ENCODE results near the gene CHAF1A.

Gene CHAF1A

GRCh38 chr19:4366666-4367335 is 35.6 kb upstream of the CHAF1A start:
- Histone ChIP-seq H3K36me3 (ENCODE audit: control insufficient read depth, insufficient read depth, low read length) (peaks cover 40% of the 10 kb centered on the region), H3K9me3 (ENCODE audit: control insufficient read depth, low read length) (no peaks in the 10 kb centered on the region), H3K27ac (ENCODE audit: insufficient read depth, low read length, poor library complexity, severe bottlenecking) (no peak overlapping the region), H3K4me1 (ENCODE audit: control insufficient read depth, insufficient read depth, low read length, poor library complexity, severe bottlenecking) (peaks cover 31% of the 10 kb centered on the region), H3K27me3 (replicated peaks; ENCODE audit: control insufficient read depth, insufficient read depth, low read length, poor library complexity, severe bottlenecking) (no peaks in the 10 kb centered on the region), H3K4me3 (ENCODE audit: insufficient read depth, low read depth, low read length, poor library complexity, severe bottlenecking) (no peak overlapping the region)
- no peak for DNase-seq

GRCh38 chr19:4367336-4367723 is 35.1 kb upstream of the CHAF1A start:
- no peak for DNase-seq
- Histone ChIP-seq H3K4me1 (ENCODE audit: control insufficient read depth, insufficient read depth, low read length, poor library complexity, severe bottlenecking) (peaks cover 34% of the 10 kb centered on the region), H3K9me3 (ENCODE audit: control insufficient read depth, low read length) (no peaks in the 10 kb centered on the region), H3K27me3 (replicated peaks; ENCODE audit: control insufficient read depth, insufficient read depth, low read length, poor library complexity, severe bottlenecking) (no peaks in the 10 kb centered on the region), H3K36me3 (ENCODE audit: control insufficient read depth, insufficient read depth, low read length) (peaks cover 38% of the 10 kb centered on the region), H3K4me3 (ENCODE audit: insufficient read depth, low read depth, low read length, poor library complexity, severe bottlenecking) (no peak overlapping the region), H3K27ac (ENCODE audit: insufficient read depth, low read length, poor library complexity, severe bottlenecking) (no peak overlapping the region)

- H3K4me1 ChIP-seq (ENCODE audit: control insufficient read depth, insufficient read depth, low read length, poor library complexity, severe bottlenecking), result peaks cover 38% of the 10 kb centered on the region
These were observed 34.7 kb upstream of the CHAF1A start for GRCh38 chr19:4367781-4368127.

GRCh38 chr19:4368128-4368820 is 34.2 kb upstream of the CHAF1A start:
- no peak for DNase-seq
- Histone ChIP-seq H3K36me3 (ENCODE audit: control insufficient read depth, insufficient read depth, low read length) (peaks cover 29% of the 10 kb centered on the region), H3K4me3 (ENCODE audit: insufficient read depth, low read depth, low read length, poor library complexity, severe bottlenecking) (no peak overlapping the region), H3K27ac (ENCODE audit: insufficient read depth, low read length, poor library complexity, severe bottlenecking) (peak overlapping the region; percentile 79), H3K4me1 (ENCODE audit: control insufficient read depth, insufficient read depth, low read length, poor library complexity, severe bottlenecking) (peaks cover 41% of the 10 kb centered on the region), H3K9me3 (ENCODE audit: control insufficient read depth, low read length) (no peaks in the 10 kb centered on the region), H3K27me3 (replicated peaks; ENCODE audit: control insufficient read depth, insufficient read depth, low read length, poor library complexity, severe bottlenecking) (no peaks in the 10 kb centered on the region)

More at GRCh38 chr19:4367781-4368127, 34.7 kb upstream of the CHAF1A start:
- H3K36me3 ChIP-seq (ENCODE audit: control insufficient read depth, insufficient read depth, low read length), result peaks cover 34% of the 10 kb centered on the region
- peak overlapping the region; percentile 79 for H3K27ac ChIP-seq (ENCODE audit: insufficient read depth, low read length, poor library complexity, severe bottlenecking)
- H3K4me3 ChIP-seq (ENCODE audit: insufficient read depth, low read depth, low read length, poor library complexity, severe bottlenecking), result no peak overlapping the region
- DNase-seq, result no peak
- H3K27me3 ChIP-seq (replicated peaks; ENCODE audit: control insufficient read depth, insufficient read depth, low read length, poor library complexity, severe bottlenecking), result no peaks in the 10 kb centered on the region
- H3K9me3 ChIP-seq (ENCODE audit: control insufficient read depth, low read length), result no peaks in the 10 kb centered on the region

GRCh38 chr19:4369109-4369887 is 33.1 kb upstream of the CHAF1A start:
- peak; percentile 65 to 71 (median 68) for DNase-seq
- peaks cover 19% of the 10 kb centered on the region for H3K36me3 ChIP-seq (ENCODE audit: control insufficient read depth, insufficient read depth, low read length)
- no peaks in the 10 kb centered on the region for H3K27me3 ChIP-seq (replicated peaks; ENCODE audit: control insufficient read depth, insufficient read depth, low read length, poor library complexity, severe bottlenecking)
- H3K4me1 ChIP-seq (ENCODE audit: control insufficient read depth, insufficient read depth, low read length, poor library complexity, severe bottlenecking), result peaks cover 43% of the 10 kb centered on the region
- H3K4me3 ChIP-seq (ENCODE audit: insufficient read depth, low read depth, low read length, poor library complexity, severe bottlenecking), result peak overlapping the region; percentile 76
- H3K27ac ChIP-seq (ENCODE audit: insufficient read depth, low read length, poor library complexity, severe bottlenecking), result peak overlapping the region; percentile 79
- no peaks in the 10 kb centered on the region for H3K9me3 ChIP-seq (ENCODE audit: control insufficient read depth, low read length)

- DNase-seq, result peak; percentile 56 to 61 (median 60)
- Histone ChIP-seq H3K4me1 (ENCODE audit: control insufficient read depth, insufficient read depth, low read length, poor library complexity, severe bottlenecking) (peaks cover 49% of the 10 kb centered on the region), H3K4me3 (ENCODE audit: insufficient read depth, low read depth, low read length, poor library complexity, severe bottlenecking) (peak overlapping the region; percentile 76), H3K27me3 (replicated peaks; ENCODE audit: control insufficient read depth, insufficient read depth, low read length, poor library complexity, severe bottlenecking) (no peaks in the 10 kb centered on the region), H3K36me3 (ENCODE audit: control insufficient read depth, insufficient read depth, low read length) (peaks cover 18% of the 10 kb centered on the region), H3K9me3 (ENCODE audit: control insufficient read depth, low read length) (no peaks in the 10 kb centered on the region), H3K27ac (ENCODE audit: insufficient read depth, low read length, poor library complexity, severe bottlenecking) (peak overlapping the region; percentile 79)
These were observed 32.6 kb upstream of the CHAF1A start for GRCh38 chr19:4369888-4370260.

GRCh38 chr19:4370418-4371041 is 31.9 kb upstream of the CHAF1A start:
- peaks cover 17% of the 10 kb centered on the region for H3K36me3 ChIP-seq (ENCODE audit: control insufficient read depth, insufficient read depth, low read length)
- H3K4me3 ChIP-seq (ENCODE audit: insufficient read depth, low read depth, low read length, poor library complexity, severe bottlenecking), result peak overlapping the region; percentile 76
- H3K4me1 ChIP-seq (ENCODE audit: control insufficient read depth, insufficient read depth, low read length, poor library complexity, severe bottlenecking), result peaks cover 54% of the 10 kb centered on the region
- DNase-seq, result no peak
- H3K9me3 ChIP-seq (ENCODE audit: control insufficient read depth, low read length), result no peaks in the 10 kb centered on the region
- H3K27ac ChIP-seq (ENCODE audit: insufficient read depth, low read length, poor library complexity, severe bottlenecking), result peak overlapping the region; percentile 79
- no peaks in the 10 kb centered on the region for H3K27me3 ChIP-seq (replicated peaks; ENCODE audit: control insufficient read depth, insufficient read depth, low read length, poor library complexity, severe bottlenecking)

GRCh38 chr19:4371247-4372164 is 30.9 kb upstream of the CHAF1A start:
- Histone ChIP-seq H3K27me3 (replicated peaks; ENCODE audit: control insufficient read depth, insufficient read depth, low read length, poor library complexity, severe bottlenecking) (no peaks in the 10 kb centered on the region), H3K27ac (ENCODE audit: insufficient read depth, low read length, poor library complexity, severe bottlenecking) (peak overlapping the region; percentile 36), H3K4me3 (ENCODE audit: insufficient read depth, low read depth, low read length, poor library complexity, severe bottlenecking) (no peak overlapping the region), H3K36me3 (ENCODE audit: control insufficient read depth, insufficient read depth, low read length) (peaks cover 7% of the 10 kb centered on the region), H3K4me1 (ENCODE audit: control insufficient read depth, insufficient read depth, low read length, poor library complexity, severe bottlenecking) (peaks cover 54% of the 10 kb centered on the region), H3K9me3 (ENCODE audit: control insufficient read depth, low read length) (no peaks in the 10 kb centered on the region)
- no peak for DNase-seq

Measured in effector memory CD4-positive, alpha-beta T cell (primary cell).